Measurements from ENCODE around the gene CTNND2. TPM values are rescaled to one million over a fixed set of nuclear protein-coding genes. Genes with fewer than 3 reads are reported as not detected.

Gene CTNND2
- total RNA-seq, 1 experiment from 2014 or later, result 7.0 TPM

GRCh38 chr5:11853796-11854195 lies 50.5 kb downstream of the CTNND2 start:
- Histone ChIP-seq H2AK5ac (ENCODE audit: insufficient read length, low read length) (no peak overlapping the region), H3K9ac (ENCODE audit: extremely low read depth, insufficient read length, low read length) (no peak overlapping the region), H3K4ac (ENCODE audit: low read depth, low read length) (no peak overlapping the region), H4K8ac (replicated peaks; ENCODE audit: insufficient read length, low read depth, low read length) (no peak overlapping the region), H3K56ac (ENCODE audit: insufficient read length, low read depth, low read length) (no peak overlapping the region), H3K27ac (ENCODE audit: insufficient read length, low read depth, low read length) (no peak overlapping the region), H3K79me2 (ENCODE audit: insufficient read depth, low read length) (no peaks in the 10 kb centered on the region), H2BK12ac (ENCODE audit: insufficient read length, low read depth, low read length) (no peak overlapping the region), H3K23ac (ENCODE audit: insufficient read length, low read depth, low read length) (no peak overlapping the region), H3K18ac (ENCODE audit: insufficient read length, low read depth, low read length) (no peak overlapping the region), H3K4me2 (ENCODE audit: insufficient read depth, insufficient read length, low read length) (no peak overlapping the region), H3T11ph (ENCODE audit: low read length) (no peak overlapping the region), H2BK15ac (ENCODE audit: low read depth, low read length) (no peak overlapping the region), H2BK5ac (ENCODE audit: insufficient read length, low read length) (no peak overlapping the region), H2AFZ (ENCODE audit: low read length) (no peak overlapping the region), H4K20me1 (ENCODE audit: control insufficient read depth, insufficient read depth, insufficient read length) (no peaks in the 10 kb centered on the region), H3K79me1 (ENCODE audit: insufficient read depth, low read depth, low read length, poor library complexity, severe bottlenecking) (no peaks in the 10 kb centered on the region), H2BK20ac (ENCODE audit: low read depth, low read length, poor library complexity, severe bottlenecking) (no peak overlapping the region), H4K5ac (ENCODE audit: insufficient read length, low read depth, low read length) (no peak overlapping the region), H3K14ac (ENCODE audit: insufficient read depth, low read length) (no peak overlapping the region), H3K27me3 (ENCODE audit: insufficient read depth, low read length) (no peaks in the 10 kb centered on the region), H3K9me3 (ENCODE audit: control insufficient read depth, low read depth, low read length) (no peaks in the 10 kb centered on the region), H3K4me1 (ENCODE audit: insufficient read depth, low read length) (peaks cover 3% of the 10 kb centered on the region; the same call in 1 of the 2 replicates), H2BK120ac (ENCODE audit: low read depth, low read length, poor library complexity, severe bottlenecking) (no peak overlapping the region), H3K23me2 (ENCODE audit: insufficient read length, low read depth, low read length, poor library complexity, severe bottlenecking) (no peaks in the 10 kb centered on the region), H4K91ac (ENCODE audit: insufficient read length, low read depth, low read length) (no peak overlapping the region)
- DNase-seq, result no peak
- Mint-ChIP-seq H3K4me3 (no peak overlapping the region), H3K9me3 (no peaks in the 10 kb centered on the region), H3K27me3 (ENCODE audit: low read depth) (no peaks in the 10 kb centered on the region), H3K27ac (no peak overlapping the region), H3K4me1 (no peaks in the 10 kb centered on the region), H3K36me3 (ENCODE audit: insufficient read depth in 1 of 3, low read depth in 3 of 3) (no peaks in the 10 kb centered on the region)
- no peak for TF ChIP-seq CTCF (conservative IDR thresholded peaks at IDR 0.05)
- WGBS (ENCODE audit: extremely low coverage, insufficient read length, low lambda C conversion rate), result no CpG with 5 or more reads among the region's 10 CpGs
